HG03521 (cell line): ENCODE results near the gene ITGA11.

Experiments used
- ATAC-seq: cut with Tn5 transposase; IDR thresholded peaks from one replicate; pipeline ENCODE4 v1.9.1; 2021; ENCODE audit warnings: mild to moderate bottlenecking, moderate library complexity; ENCODE audit not compliant: unreplicated experiment

ITGA11 gene

DNA sequence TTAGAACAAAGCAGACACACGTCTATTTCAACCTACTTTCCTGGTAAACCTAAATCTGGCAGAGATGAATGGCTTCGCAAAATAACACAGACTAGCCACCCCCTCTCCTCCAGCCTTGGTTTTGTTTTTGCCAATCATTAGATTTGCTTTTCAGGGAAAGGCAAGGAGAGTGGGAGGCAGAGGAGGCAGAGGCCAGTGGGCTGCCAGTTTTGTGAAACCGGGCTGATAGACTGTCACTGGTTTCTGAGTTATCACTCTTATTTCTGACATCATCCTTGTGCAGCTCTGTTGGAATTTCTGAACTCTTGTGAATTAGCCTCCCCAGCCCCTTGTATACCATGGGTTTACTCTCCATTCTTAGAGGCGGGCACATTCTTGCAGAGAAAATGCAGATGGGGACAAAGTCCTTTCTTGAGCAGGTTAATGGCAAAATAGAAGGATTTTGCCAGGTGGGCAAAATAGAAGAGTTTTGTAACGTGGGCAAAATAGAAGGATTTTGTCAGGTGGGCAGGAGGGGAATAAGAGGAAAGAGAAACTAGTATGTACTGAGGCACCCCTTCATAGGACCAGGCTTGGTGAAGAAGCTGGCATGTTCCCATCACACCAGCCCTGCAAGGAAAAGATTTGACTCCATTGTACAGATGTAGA, 157.6 kb downstream of the ITGA11 start:
- ATAC-seq, result no peak

DNA sequence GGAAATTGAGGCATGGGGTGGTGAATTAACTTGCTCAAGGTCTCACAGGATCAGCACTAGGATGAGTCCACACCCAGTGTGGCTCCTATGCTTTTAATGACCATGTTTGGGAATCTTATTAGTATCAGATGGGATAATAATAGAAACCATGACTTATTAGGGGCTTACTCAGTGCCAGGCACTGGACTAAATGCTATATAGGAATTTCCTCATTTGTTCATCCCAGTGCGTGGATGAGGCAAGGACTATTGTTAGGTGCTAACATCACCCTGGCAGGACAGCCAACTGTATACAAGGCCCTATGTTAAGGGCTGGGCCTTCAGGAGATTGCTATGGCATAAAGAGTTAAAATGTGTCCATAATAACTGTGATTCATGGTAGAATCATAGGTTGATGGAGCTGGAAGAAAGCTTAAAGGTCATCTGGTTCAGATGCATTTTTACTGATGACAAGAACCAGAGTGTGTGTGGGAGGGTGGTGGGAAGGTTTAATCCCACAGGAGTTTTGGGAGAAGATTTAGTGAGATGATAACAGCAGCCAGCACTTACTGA, 159.2 kb downstream of the ITGA11 start:
- ATAC-seq, result no peak

DNA sequence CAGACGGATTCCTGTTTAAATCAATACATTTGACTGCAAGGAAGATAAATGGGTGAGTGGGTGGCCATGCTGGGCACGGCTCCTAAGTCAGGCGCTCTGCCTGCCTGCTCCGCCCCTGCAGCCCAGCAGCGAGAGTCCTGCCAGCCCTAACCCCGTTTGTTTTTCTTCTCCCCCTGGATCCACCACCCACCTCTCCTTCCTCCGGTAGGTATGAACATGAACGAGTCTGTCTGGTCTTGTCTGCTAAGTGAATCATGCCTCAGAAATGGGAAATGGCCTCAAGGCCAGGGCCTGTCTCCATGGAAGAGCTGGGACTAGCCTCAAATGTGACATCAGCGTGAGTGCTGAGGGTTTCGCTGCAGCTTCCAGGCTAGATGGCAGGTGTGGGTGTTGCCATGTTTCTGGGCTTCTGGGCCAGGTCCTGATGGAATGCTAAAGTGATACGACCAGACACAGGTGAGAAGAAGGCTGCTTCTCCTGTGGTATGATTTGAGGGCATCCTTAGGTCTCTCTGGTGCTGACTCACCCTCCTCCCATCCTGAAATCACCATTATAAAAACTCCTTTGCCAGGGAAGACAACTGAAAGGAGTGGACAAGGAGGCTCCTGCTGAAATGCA, 160.0 kb downstream of the ITGA11 start:
- no peak for ATAC-seq

DNA sequence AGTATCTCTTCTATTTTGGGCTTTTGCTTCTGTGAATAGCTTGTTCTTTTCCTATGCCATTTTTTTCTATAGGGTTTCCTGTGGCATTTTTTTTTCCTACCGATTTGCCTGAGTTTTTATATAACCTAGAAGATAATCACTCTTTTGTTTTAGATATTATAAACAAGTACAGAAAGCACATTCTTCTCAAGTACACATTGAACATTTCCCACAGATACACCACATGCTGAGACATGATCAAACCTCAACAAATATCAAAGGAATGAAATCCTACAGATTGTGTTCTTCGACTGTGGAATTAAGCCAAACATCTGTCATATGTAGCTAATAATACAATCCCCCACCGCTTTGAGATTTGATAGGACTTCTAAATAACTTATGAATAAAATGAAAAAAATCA, 163.6 kb downstream of the ITGA11 start:
- ATAC-seq, result no peak

DNA sequence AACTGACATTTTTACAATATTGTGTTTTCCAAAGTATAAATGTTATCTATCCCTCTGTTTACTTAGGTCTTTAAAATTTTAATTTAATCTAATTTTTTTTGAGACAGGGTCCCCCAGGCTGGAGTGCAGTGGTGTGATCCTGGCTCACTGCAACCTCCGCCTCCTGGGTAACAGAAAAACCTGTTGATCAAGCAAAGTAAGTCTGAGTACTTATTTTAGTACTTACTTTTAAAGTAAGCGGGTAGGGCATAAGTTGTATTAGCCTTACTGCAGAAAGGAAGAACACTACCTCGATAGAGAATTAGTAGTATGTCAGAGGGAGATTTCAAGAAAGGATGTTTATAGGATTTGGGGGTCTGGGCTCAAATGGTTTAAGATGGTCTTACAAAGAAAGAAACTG, 166.3 kb downstream of the ITGA11 start:
- ATAC-seq, result no peak

DNA sequence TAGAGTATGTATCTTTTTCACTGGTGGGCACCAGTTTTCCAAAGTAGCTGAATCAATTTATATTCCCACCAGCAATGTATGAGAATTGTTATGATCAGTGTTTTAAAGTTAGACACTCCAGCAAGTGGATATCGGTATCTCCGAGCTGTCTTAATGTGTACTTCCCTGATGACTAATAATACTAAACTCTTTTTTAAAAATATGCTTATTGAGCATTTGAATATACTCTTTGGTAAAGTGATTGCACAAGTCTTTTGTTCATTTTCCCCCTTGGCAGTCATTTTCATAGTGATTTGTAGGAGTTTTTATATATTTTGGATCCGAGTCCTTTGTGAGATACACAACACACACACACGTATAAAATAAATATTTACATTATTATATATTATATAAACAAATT, 166.9 kb downstream of the ITGA11 start:
- ATAC-seq, result no peak

DNA sequence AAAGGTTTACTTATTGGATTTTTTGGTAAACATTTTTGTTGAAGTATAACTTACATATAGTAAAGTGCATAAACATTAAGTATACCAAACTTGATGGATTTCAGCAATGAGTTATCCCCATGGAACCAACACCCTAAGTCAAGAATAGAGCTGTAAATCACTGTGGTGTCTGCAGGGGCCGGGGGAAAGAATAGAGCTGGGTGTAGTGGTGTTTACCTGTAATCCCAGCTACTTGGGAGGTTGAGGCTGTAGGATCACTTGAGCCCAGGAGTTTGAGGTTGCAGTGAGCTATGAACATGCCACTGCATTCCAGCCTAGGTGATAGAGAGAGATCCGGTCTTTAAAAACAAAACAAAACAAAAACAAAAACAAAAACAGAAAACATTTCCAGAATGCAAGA, 167.7 kb downstream of the ITGA11 start:
- no peak for ATAC-seq

DNA sequence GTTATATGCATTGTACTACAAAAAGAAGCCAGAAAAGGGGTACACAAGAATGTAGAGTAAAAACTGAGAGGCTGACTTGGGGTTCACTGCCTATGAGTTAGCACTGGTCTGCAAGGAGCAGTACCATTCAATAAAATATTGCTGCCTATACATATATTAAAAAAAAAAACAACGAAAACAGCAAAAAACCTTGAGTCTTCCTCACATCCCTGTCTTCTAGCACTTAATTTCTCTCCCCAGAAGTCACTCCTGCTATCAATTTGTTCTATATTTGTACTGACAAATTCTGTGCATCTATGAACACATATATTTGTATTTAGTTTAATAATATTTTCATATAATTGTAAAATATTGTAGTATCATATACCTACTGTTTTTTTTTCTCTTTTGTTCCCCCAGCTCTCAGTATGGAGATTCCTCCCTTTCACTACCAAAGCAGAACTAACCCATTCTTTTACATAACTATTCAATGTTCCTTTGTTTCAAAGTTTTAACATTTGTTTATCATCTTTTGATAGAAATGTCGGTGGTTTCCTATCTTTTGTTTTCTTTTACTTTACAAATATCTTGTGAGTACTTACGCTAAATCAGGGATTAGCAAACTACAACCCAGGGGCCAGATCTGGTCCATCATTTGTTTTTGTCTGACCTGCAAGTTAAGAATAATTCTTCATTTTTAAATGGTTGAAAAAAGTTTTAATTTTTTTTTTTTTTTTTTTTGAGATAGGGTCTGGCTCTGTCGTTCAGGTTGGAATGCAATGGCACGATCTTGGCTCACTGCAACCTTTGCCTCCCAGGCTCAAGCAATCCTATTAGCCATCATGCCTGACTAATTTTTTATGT, 169.2 kb downstream of the ITGA11 start:
- ATAC-seq, result no peak

DNA sequence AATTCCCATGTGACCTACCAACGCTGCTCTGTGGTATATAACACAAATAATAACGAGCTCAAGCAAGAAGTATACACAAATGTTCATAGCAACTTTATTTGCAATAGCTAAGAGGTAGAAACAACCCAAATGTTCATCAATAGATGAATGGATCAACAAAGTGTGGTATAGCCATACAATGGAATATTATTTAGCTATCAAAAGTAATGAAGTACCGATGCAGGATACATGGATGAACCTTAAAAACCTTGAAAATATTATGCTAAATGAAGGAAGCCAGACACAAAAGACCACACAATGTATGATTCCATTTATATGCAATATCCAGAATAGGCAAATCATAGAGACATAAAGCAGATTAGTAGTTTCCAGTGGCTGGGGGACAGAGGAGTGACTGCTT, 170.0 kb downstream of the ITGA11 start:
- ATAC-seq, result no peak

DNA sequence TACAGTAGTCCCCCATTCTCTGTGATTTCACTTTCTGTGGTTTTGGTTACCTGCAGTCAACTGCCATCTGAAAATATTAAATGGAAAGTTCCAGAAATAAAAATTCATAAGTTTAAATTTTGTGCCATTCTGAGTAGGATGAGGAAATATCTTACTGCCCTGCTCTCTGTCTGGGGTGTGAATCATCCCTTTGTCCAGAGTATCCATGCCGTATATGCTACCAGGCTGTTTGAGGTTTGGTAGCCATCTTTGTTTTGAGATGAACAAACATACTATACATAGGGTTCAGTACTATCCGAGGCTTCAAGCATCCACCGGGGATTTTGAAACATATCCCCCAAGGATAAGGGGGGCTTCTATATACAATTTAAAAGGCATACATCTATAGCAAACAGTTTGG, 170.7 kb downstream of the ITGA11 start:
- no peak for ATAC-seq

DNA sequence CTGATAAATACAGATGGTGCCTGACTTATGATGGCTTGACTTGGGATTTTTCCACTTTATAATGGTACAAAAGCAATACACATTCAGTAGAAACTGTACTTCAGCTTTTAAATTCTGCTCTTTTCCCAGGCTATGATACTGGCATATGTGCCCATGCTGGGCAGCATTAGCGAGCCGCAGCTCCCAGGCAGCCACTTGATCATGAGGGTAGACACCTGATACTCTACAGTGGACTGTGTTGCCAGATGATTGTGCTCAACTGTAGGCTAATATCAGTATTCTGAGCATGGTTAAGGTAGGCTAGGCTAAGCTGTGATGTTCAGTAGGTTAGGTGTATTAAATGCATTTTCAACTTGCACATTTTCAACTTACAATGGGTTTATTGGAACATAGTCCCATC, 172.1 kb downstream of the ITGA11 start:
- ATAC-seq, result no peak

DNA sequence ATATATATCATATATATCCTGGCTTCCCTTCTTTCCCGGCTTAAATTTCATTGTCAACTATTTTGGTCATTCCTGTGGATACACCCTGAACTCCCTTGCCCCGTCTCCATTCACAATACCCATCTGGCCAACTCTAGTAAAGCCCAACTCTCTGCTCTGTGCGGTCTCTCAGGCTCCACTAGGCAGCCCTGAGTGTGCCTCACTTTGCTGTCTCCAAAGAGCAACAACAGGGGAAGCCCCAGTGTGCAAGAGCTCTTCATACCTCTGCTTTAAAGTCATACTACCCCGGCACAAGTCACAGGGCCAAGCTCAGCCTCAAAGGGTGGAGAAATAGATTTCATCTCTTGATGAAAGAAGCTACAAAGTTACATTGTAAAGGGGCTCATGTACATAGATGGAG, 173.3 kb downstream of the ITGA11 start:
- no peak for ATAC-seq

DNA sequence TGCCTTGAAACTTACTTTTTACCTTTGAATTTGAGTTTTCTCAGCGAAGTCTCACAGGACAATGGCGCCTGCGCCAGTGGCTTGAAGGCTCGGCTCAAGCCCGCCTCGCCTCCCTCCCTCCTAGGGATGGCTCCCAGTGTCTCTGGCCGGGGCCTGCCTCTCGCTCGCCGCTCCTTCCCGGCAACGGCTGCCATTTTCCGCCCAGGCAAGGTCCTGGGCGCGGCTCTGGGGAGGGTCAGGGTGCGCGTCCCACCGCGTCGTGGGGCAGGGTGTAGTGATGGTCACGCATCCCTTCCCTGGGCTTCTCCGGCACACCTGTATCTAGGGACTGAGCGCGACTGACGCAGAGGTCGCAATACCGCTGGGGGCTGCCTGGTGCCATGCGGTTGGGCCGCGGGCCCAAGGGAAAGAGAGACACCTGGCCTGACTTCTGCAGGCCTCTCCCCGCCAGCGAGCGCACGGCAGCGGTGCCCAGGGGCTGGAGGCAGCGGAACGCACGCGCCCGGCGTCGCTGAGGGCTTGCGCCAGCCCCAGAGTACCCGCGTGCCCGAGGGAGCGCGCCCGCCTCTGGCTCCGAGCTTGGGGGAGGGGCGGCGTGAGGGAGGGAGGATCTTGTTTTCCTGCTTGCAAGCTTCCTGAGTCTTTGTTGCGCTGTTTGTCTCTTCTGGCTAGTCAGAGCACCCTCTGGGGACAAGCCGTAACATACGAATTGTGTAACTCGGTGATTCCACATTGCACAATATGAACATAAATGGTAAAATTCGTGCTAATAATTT, 175.1 kb downstream of the ITGA11 start:
- no peak for ATAC-seq

DNA sequence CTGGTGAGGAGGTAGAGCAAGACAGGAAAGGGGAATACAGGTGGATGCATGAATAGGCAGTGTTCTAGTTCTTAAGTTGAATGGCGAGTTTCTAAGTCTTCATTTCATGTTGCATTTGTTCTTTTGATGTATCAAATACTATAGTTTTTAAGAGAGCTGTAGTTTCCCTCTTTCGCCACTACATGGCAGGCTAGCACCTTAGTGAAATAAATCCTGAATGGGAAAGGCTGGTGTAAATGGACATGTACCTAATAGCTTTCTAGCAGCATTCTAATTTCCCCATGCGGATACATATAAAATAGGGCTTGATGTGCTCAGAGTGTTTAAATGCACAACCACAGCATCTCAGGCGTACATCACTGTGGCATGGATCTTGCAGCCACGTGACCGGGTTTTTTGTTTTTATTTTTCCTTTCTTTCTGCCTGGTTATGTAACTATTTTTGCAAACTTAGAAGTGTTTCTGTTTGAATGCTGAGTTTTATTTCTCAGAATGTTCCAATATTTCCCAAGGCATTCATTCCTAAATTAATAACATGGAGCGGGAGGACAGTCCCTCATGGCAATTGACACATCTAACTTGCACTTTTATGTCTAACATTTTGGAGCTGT, 178.9 kb downstream of the ITGA11 start:
- ATAC-seq, result no peak

DNA sequence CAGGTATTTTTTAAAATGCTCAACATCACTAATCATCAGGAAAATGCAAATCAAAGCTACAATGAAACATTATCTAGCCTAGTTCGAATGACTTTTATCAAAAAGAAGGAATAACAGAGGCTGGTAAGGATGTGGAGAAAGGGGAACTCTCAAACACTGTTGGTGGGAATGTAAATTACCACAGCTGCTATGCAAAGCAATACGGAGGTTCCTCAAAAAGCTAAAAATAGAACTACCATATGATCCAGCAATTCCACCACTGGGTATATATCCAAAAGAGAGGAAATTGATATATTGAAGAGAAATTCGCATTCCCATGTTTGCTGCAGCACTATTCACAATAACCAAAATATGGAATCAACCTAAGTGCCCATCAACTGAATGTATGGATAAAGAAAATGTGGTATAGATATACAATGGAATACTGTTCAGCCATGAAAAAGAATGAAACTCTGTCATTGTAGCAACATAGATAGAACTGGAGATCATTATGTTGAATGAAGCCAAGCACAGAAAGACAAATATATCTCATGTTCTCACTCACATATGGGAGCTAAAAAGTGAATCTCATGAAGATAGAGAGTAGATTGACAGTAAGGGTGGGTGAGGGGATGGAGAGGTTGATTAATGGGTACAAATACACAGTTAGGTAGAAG, 182.8 kb downstream of the ITGA11 start:
- ATAC-seq, result no peak
